Peyer's patch (tissue), 4 donors: Measurements from ENCODE around the gene LHFPL2.

Experiments used
- CTCF ChIP-seq, 6 experiments: fragments of 450-650 bp in 4 of 6; fragments of 200-600 bp in 2 of 6; sonication (generic) in 1 of 6; IDR thresholded peaks; one replicate each; pipeline ENCODE4 v1.5.1; 2017 to 2019; ENCODE audit warnings: antibody characterized with exemption in 6 of 6, mild to moderate bottlenecking in 3 of 6, moderate library complexity in 1 of 6
- POLR2A ChIP-seq, 2 donors: fragments of 450-650 bp; IDR thresholded peaks; one replicate each; pipeline ENCODE4 v1.5.1; 2017; ENCODE audit warnings: antibody characterized with exemption in 2 of 2, mild to moderate bottlenecking in 2 of 2, moderate library complexity in 2 of 2

- TF ChIP-seq POLR2A (IDR thresholded peaks at IDR 0.05) (no peak), CTCF (IDR thresholded peaks at IDR 0.05) (no peak)
These were observed 85.0 kb downstream of the LHFPL2 start for GRCh38 chr5:78563621-78564020.
